H9 (cell line): Measurements from ENCODE around the gene LMF1. TPM values are rescaled to one million over a fixed set of nuclear protein-coding genes. Genes with fewer than 3 reads are reported as not detected.

ENCODE experiments used
- DNase-seq: peaks from one replicate; pipeline ENCODE4 v3.0.0-alpha.2; 2017
- H2AFZ ChIP-seq: one replicate; pipeline ENCODE4 v1.6.1; 2013; ENCODE audit warnings: mild to moderate bottlenecking, low read length, control low read depth, moderate library complexity
- H2AK5ac ChIP-seq: 2 replicates; pipeline ENCODE4 v1.6.1; 2013; ENCODE audit warnings: low read length, control low read depth, mixed read lengths; ENCODE audit not compliant: insufficient read length
- H2BK120ac ChIP-seq: one replicate; pipeline ENCODE4 v1.6.1; 2013; ENCODE audit warnings: low read depth, mild to moderate bottlenecking, low read length, control low read depth, inconsistent platforms; ENCODE audit not compliant: poor library complexity, severe bottlenecking
- H2BK12ac ChIP-seq: 2 replicates; pipeline ENCODE4 v1.6.1; 2013; ENCODE audit warnings: low read length, control low read depth, mixed read lengths, low read depth; ENCODE audit not compliant: insufficient read length
- H2BK15ac ChIP-seq: 2 replicates; pipeline ENCODE4 v1.6.1; 2013; ENCODE audit warnings: low read depth, low read length, control low read depth
- H2BK20ac ChIP-seq: one replicate; pipeline ENCODE4 v1.6.1; 2013; ENCODE audit warnings: low read depth, mild to moderate bottlenecking, low read length, control low read depth, inconsistent platforms; ENCODE audit not compliant: poor library complexity, severe bottlenecking
- H2BK5ac ChIP-seq: 2 replicates; pipeline ENCODE4 v1.6.1; 2013; ENCODE audit warnings: low read length, control low read depth, mixed read lengths; ENCODE audit not compliant: insufficient read length
- H3K14ac ChIP-seq: 2 replicates; pipeline ENCODE4 v1.6.1; 2013; ENCODE audit warnings: low read length, control low read depth; ENCODE audit not compliant: insufficient read depth
- H3K18ac ChIP-seq: 2 replicates; pipeline ENCODE4 v1.6.1; 2013; ENCODE audit warnings: low read depth, mild to moderate bottlenecking, mixed read lengths, low read length, control low read depth; ENCODE audit not compliant: insufficient read length
- H3K23ac ChIP-seq: 2 replicates; pipeline ENCODE4 v1.6.1; 2013; ENCODE audit warnings: low read length, control low read depth, mixed read lengths, low read depth; ENCODE audit not compliant: insufficient read length
- H3K23me2 ChIP-seq: 2 replicates; pipeline ENCODE4 v1.6.1; 2013; ENCODE audit warnings: low read depth, mild to moderate bottlenecking, mixed read lengths, low read length, control low read depth; ENCODE audit not compliant: insufficient read length, poor library complexity, severe bottlenecking
- H3K27ac ChIP-seq: 2 replicates; pipeline ENCODE4 v1.5.1; 2013; ENCODE audit warnings: low read length, control low read depth, mixed read lengths, low read depth; ENCODE audit not compliant: insufficient read length
- H3K27me3 ChIP-seq: 2 replicates; pipeline ENCODE4 v1.6.1; 2013; ENCODE audit warnings: low read length, control low read depth, inconsistent platforms; ENCODE audit not compliant: insufficient read depth
- H3K4ac ChIP-seq: 2 replicates; pipeline ENCODE4 v1.6.1; 2013; ENCODE audit warnings: low read depth, mild to moderate bottlenecking, control low read depth, inconsistent platforms, low read length, moderate library complexity
- H3K4me1 ChIP-seq: 2 replicates; pipeline ENCODE4 v1.6.1; 2013; ENCODE audit warnings: low read length, control low read depth, inconsistent platforms; ENCODE audit not compliant: insufficient read depth
- H3K4me2 ChIP-seq: 2 replicates; pipeline ENCODE4 v1.6.1; 2013; ENCODE audit warnings: low read length, control low read depth, mixed read lengths; ENCODE audit not compliant: insufficient read length, insufficient read depth
- H3K56ac ChIP-seq: 2 replicates; pipeline ENCODE4 v1.6.1; 2013; ENCODE audit warnings: low read depth, mild to moderate bottlenecking, mixed read lengths, low read length, control low read depth; ENCODE audit not compliant: insufficient read length
- H3K79me1 ChIP-seq: 2 replicates; pipeline ENCODE4 v1.6.1; 2013; ENCODE audit warnings: low read depth, mild to moderate bottlenecking, moderate library complexity, low read length, control low read depth, inconsistent platforms; ENCODE audit not compliant: insufficient read depth, poor library complexity, severe bottlenecking
- H3K79me2 ChIP-seq: 2 replicates; pipeline ENCODE4 v1.6.1; 2013; ENCODE audit warnings: low read length, control low read depth, inconsistent platforms; ENCODE audit not compliant: insufficient read depth
- H3K9ac ChIP-seq: 2 replicates; pipeline ENCODE4 v1.6.1; 2013; ENCODE audit warnings: low read length, control low read depth, mixed read lengths; ENCODE audit not compliant: insufficient read length; ENCODE audit errors: extremely low read depth
- H3K9me3 ChIP-seq: one replicate; pipeline ENCODE4 v1.6.1; 2013; ENCODE audit warnings: low read depth, low read length, inconsistent platforms; ENCODE audit not compliant: control insufficient read depth
- H3T11ph ChIP-seq: one replicate; pipeline ENCODE4 v1.6.1; 2013; ENCODE audit warnings: mild to moderate bottlenecking, low read length, control low read depth, inconsistent platforms
- H4K20me1 ChIP-seq: one replicate; pipeline ENCODE4 v1.6.1; 2013; ENCODE audit not compliant: control insufficient read depth, insufficient read length, insufficient read depth
- H4K5ac ChIP-seq: 2 replicates; pipeline ENCODE4 v1.6.1; 2013; ENCODE audit warnings: low read depth, mild to moderate bottlenecking, mixed read lengths, low read length, control low read depth; ENCODE audit not compliant: insufficient read length
- H4K8ac ChIP-seq: replicated peaks from 2 replicates; pipeline ENCODE4 v1.6.1; 2013; ENCODE audit warnings: low read length, control low read depth, mixed read lengths, low read depth; ENCODE audit not compliant: insufficient read length
- H4K91ac ChIP-seq: 2 replicates; pipeline ENCODE4 v1.6.1; 2013; ENCODE audit warnings: low read depth, mild to moderate bottlenecking, moderate library complexity, mixed read lengths, low read length, control low read depth; ENCODE audit not compliant: insufficient read length
- H3K27ac Mint-ChIP-seq, 3 experiments: 2 replicates in 2 of 3; 3 replicates in 1 of 3; pipeline ENCODE4 v1.8.0; 2020 to 2021; ENCODE audit warnings: mixed read lengths in 3 of 3, mild to moderate bottlenecking in 1 of 3, moderate library complexity in 1 of 3
- H3K27me3 Mint-ChIP-seq: 2 replicates; pipeline ENCODE4 v1.8.0; 2021; ENCODE audit warnings: low read depth, mild to moderate bottlenecking, moderate library complexity, mixed read lengths
- H3K36me3 Mint-ChIP-seq, 3 experiments: 2 replicates in 2 of 3; 3 replicates in 1 of 3; pipeline ENCODE4 v1.8.0; 2020 to 2021; ENCODE audit warnings: low read depth in 3 of 3, mixed read lengths in 3 of 3; ENCODE audit not compliant: insufficient read depth in 1 of 3
- H3K4me1 Mint-ChIP-seq, 2 experiments: 2 replicates each; pipeline ENCODE4 v1.8.0; 2020; ENCODE audit warnings: mixed read lengths in 2 of 2
- H3K4me3 Mint-ChIP-seq, 2 experiments: 2 replicates in 1 of 2; 3 replicates in 1 of 2; pipeline ENCODE4 v1.8.0; 2020 to 2021; ENCODE audit warnings: mild to moderate bottlenecking in 2 of 2, mixed read lengths in 2 of 2, moderate library complexity in 1 of 2
- H3K9me3 Mint-ChIP-seq, 2 experiments: 2 replicates in 1 of 2; 3 replicates in 1 of 2; pipeline ENCODE4 v1.8.0; 2020; ENCODE audit warnings: mild to moderate bottlenecking in 2 of 2, mixed read lengths in 2 of 2, moderate library complexity in 1 of 2
- WGBS: extraction: QIAGEN DNeasy Blood & Tissue Kit; methylation state at CpG from one replicate; pipeline ENCODE4 v1.1.7; 2013; ENCODE audit warnings: missing lambda C conversion rate, low lambda C conversion rate, mixed read lengths; ENCODE audit not compliant: insufficient read length; ENCODE audit errors: extremely low coverage; 5-methylcytosine and 5-hydroxymethylcytosine counted together
- total RNA-seq: library from RNA; stranded (reverse); gene quantifications from 2 replicates; pipeline ENCODE4 v1.2.1, GENCODE V29; 2021
- TF ChIP-seq, protein P1 (sequence below): fragments of 200-600 bp; sonication (generic); conservative IDR thresholded peaks from 3 replicates; pipeline ENCODE4 v1.8.0; 2021; ENCODE audit warnings: antibody characterized with exemption, mild to moderate bottlenecking

LMF1 gene
- total RNA-seq, 1 experiment from 2014 or later: 7.1 TPM

DNA sequence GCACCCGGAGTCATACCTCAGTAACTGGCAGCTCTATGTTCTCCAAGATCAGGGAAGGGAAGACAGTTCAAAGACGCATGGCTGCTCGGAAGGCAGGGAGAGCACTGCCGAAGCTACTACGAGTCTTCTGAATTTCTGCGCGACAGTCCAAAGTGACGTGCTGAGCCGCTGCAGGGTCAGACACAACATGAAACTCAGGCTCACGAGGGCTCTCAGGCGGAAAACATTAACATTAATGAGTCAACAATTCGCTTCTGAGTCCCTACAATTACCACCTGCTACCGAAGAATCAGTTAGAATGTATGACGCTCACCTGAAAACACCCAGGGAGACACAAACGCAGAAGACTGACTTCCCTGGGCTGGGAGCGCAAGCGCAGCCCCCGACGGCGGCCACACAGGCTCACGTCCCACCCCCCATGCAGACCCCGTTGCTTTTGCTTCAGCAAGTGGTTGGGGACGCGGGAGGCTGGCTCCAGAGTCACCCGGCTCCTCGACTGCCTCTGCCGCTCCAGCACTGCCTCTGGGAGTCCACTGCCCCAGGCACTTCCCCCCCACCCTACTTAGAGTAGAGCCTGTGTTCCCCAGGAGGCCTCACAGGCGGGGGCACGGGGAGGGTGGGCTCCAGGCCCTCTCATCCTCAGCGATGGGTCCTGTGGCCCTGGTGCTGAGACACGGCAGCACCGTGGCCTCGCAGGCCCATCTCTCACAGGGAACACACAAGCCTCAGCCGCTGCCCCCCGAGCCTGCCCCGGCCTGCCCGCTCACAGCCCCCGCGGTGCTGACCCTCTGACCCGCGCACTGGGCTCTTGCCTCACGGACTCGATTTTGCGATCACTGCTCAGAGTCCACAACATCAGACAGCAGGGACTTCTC lies 38.9 kb downstream of the LMF1 start:
- no peaks in the 10 kb centered on the region for H3K36me3 Mint-ChIP-seq
- no peak overlapping the region for H2AK5ac ChIP-seq

More for the DNA sequence above, 38.9 kb downstream of the LMF1 start:
- Histone ChIP-seq H3T11ph (no peak overlapping the region), H3K23ac (no peak overlapping the region), H3K9me3 (no peaks in the 10 kb centered on the region), H2AFZ (no peak overlapping the region), H3K27me3 (no peaks in the 10 kb centered on the region), H3K27ac (no peak overlapping the region), H2BK20ac (no peak overlapping the region), H3K4ac (no peak overlapping the region), H2BK12ac (no peak overlapping the region), H2BK5ac (no peak overlapping the region), H3K79me1 (no peaks in the 10 kb centered on the region), H3K56ac (no peak overlapping the region), H4K91ac (no peak overlapping the region), H3K23me2 (no peaks in the 10 kb centered on the region), H3K14ac (no peak overlapping the region), H3K18ac (no peak overlapping the region), H3K9ac (no peak overlapping the region), H2BK120ac (no peak overlapping the region), H3K4me1 (no peaks in the 10 kb centered on the region), H4K5ac (no peak overlapping the region), H3K79me2 (no peaks in the 10 kb centered on the region), H2BK15ac (no peak overlapping the region), H4K8ac (no peak overlapping the region), H3K4me2 (no peak overlapping the region), H4K20me1 (no peaks in the 10 kb centered on the region)
- no CpG with 5 or more reads among the region's 44 CpGs for WGBS
- peaks cover 12% of the 10 kb centered on the region for H3K27me3 Mint-ChIP-seq
- peaks cover 3 to 4% of the 10 kb centered on the region in 2 experiments; a peak in 2 of 5 replicates for H3K9me3 Mint-ChIP-seq
- peaks cover 8 to 11% of the 10 kb centered on the region in 2 experiments for H3K4me1 Mint-ChIP-seq
- TF ChIP-seq, protein P1, sequence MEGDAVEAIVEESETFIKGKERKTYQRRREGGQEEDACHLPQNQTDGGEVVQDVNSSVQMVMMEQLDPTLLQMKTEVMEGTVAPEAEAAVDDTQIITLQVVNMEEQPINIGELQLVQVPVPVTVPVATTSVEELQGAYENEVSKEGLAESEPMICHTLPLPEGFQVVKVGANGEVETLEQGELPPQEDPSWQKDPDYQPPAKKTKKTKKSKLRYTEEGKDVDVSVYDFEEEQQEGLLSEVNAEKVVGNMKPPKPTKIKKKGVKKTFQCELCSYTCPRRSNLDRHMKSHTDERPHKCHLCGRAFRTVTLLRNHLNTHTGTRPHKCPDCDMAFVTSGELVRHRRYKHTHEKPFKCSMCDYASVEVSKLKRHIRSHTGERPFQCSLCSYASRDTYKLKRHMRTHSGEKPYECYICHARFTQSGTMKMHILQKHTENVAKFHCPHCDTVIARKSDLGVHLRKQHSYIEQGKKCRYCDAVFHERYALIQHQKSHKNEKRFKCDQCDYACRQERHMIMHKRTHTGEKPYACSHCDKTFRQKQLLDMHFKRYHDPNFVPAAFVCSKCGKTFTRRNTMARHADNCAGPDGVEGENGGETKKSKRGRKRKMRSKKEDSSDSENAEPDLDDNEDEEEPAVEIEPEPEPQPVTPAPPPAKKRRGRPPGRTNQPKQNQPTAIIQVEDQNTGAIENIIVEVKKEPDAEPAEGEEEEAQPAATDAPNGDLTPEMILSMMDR: no peak
- peak overlapping the region in 1 of 3 experiments; percentile 34; a peak in 1 of 7 replicates for H3K27ac Mint-ChIP-seq
- DNase-seq: no peak
- no peak overlapping the region for H3K4me3 Mint-ChIP-seq
